Subcutaneous adipose tissue (tissue), 4 donors: ENCODE measurements around the gene MRPS10. TPM values are rescaled to one million over a fixed set of nuclear protein-coding genes. Genes with fewer than 3 reads are reported as not detected.

ENCODE experiments used
- total RNA-seq, 4 donors: library from RNA; depleted of rRNA; stranded (reverse); fragments of >200 nt; gene quantifications; one replicate each; pipeline ENCODE4 v1.1.0, GENCODE V29; 2016
- TF ChIP-seq, protein P1 (sequence below): fragments of 450-650 bp; IDR thresholded peaks from one replicate; pipeline ENCODE4 v1.5.1; 2016; ENCODE audit warnings: low read depth, mild to moderate bottlenecking, control low read depth, antibody characterized with exemption, moderate library complexity

MRPS10 gene
- total RNA-seq = 10 to 100 TPM; 29.1 to 35.6 (median 31.9) TPM

DNA sequence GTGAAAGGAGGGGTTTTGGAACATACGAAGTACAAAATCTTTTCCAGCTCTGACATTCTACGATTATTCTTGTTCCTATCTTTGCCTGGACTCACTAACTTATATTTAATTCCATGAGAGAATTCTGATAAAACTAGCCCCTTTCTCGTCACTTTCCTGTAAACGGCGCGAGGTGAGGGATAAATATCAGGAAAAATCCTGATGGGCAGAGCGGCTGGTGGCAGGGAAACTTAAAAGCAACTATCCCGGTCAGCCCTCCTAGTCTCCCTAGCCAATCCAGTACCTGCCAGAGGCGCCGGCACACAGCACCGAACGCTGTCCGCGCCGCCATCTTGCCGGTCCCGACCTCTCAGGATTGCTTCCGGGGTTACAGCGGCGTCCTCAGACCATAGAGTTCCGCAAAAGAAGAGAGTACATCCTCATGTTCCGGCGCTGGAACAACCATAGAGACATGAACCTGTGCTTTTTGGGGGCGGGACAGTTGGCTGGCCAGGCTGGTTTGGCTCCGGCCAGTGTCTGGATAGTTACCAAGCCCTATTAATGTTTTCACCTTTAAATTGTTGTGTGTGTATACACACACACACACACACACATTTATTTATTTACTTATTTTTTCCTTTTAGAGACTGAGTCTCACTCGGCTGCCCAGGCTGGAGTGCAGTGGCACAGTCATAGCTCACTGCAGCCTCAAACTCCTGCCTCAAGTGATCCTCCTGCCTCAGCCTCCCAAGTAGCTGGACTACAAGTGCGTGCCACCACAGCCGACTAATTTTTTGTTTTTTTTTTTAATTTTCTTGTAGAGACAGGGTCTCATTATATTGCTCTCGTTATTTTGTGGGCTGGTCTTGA is at the start of gene MRPS10:
Gene MRPS10 (minus strand): TSS at position 343 of the 849 bp plus-strand sequence. CDS start 12 bp downstream, at position 331.
- TF ChIP-seq, protein P1, sequence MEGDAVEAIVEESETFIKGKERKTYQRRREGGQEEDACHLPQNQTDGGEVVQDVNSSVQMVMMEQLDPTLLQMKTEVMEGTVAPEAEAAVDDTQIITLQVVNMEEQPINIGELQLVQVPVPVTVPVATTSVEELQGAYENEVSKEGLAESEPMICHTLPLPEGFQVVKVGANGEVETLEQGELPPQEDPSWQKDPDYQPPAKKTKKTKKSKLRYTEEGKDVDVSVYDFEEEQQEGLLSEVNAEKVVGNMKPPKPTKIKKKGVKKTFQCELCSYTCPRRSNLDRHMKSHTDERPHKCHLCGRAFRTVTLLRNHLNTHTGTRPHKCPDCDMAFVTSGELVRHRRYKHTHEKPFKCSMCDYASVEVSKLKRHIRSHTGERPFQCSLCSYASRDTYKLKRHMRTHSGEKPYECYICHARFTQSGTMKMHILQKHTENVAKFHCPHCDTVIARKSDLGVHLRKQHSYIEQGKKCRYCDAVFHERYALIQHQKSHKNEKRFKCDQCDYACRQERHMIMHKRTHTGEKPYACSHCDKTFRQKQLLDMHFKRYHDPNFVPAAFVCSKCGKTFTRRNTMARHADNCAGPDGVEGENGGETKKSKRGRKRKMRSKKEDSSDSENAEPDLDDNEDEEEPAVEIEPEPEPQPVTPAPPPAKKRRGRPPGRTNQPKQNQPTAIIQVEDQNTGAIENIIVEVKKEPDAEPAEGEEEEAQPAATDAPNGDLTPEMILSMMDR = no peak

DNA sequence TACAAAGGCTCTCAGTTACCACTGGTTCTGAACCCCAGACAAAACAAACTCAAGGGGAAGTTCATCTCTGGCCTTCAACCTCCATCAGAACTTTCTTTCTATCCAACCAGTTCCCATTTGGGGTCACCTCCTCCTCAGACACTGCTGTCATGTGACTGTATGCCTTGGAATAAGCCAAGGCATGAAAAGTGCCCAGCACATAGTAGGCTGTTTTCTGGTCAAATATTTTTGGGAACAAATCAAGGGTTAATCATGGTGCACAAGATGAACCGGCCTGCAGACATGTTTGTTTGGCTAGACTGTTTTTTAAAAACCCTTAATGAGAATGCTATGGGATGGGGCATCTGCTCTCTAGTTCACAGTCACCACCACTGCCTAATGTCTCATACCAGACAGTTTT is 48.9 kb upstream of the MRPS10 start:
- TF ChIP-seq, protein P1 = no peak

DNA sequence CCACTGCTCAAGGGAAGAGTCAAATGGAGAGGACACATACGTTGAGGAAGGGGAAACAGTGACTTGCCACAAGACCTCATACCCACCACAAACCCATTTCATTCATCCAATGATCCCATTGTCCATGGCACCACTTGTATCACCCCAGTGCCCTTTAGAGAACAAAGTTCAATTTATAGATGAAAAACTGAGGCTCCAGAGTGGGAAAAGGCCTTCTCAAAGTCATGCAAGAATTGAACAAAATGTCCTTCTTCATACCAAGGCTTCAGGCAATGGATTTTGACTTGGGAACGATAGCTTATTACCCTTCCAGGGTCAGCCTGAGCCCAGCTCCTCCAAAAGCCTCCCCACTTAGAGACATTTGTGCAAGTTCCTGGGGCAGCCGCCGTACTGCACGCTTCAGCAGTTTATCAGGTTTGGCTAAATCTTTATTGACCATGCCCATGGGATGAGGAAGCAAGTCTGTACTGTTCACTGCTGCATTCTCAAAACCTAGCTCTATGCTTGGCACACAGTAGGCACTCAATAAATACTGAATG is 47.3 kb upstream of the MRPS10 start:
- TF ChIP-seq, protein P1 = no peak

DNA sequence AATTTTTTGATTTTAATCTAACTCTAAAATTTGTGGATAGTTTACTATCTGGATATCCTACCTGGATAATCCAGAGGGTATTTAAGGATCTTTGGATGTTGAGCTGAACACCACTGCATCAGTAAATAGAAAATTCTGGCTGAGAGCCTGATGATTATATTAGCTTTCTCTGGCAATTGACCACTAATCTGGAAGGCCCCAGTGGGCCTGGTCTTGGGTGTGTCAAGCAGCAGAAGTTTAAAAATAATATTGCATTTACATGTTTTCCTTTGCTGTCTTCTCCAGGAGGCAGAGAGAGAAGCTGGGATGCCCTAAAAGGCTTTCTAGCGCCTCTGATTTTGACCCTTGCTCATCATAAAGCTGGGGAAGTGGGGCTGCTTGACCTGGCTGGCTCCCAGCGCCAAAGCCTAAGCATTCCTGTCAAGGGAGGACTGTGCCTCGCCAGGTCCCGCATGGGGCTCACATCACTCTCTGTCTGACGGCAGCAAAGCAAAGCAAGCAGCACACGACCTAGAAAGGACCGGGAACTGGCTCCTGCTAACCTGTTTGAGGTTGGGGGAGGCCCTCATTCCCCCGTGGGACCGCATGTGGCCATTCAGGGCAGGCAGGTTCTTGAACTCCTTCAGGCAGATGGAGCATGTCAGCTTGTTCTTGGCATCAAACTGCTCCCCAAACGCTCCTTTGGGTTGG is 46.6 kb upstream of the MRPS10 start:
- TF ChIP-seq, protein P1 = no peak

DNA sequence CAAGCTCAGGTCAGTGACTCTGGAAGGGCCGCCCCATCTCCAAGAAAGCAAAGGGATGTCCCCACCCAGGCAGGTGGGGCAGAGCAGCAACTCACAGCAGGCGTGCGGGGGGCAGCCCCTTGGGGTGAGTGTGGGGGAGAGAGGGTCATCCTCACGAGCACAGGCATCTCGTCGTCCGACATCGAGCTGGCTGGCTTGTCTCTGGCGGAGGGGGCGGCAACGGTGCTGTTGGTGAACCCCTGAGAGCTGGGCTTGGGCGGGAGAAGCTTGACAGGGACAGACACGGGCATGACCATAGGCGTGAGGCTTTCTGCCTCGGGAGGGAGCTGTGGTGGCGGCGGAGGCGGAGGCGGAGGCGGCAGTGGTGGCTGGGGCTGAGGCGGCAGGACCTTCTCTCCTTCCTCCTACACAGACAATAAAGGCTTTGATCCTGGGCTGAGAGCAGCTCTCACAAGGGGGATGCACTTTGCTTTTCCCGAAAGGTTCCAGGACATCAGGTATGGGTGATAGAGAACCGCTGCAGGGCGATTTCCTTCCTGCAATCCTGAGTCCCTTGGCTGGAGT is 45.6 kb upstream of the MRPS10 start:
- TF ChIP-seq, protein P1 = no peak

DNA sequence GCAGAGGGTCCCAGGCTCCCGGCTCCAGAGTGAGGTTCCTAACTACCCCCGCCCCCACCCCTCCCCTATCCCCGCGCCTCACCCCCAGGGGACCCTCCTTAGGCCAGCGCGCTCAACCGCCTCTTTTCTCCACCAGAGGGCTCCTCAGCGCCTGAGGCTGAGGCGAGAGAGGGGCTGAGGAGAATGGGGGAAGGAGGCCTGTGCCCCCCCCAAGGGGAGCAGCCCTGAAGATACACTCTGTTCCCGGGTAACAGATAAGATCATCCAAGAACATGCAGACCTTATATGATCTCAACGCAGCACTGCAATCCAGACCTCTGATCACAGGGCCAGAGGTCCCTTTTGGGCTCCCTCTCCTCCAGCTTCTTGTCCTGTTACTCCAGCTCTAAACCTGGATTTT is 43.3 kb upstream of the MRPS10 start:
- TF ChIP-seq, protein P1 = no peak
